Temporal lobe (tissue), 2 donors: Measurements from ENCODE around the gene BBS9. TPM values are rescaled to one million over a fixed set of nuclear protein-coding genes. Genes with fewer than 3 reads are reported as not detected.

Source experiments
- small RNA-seq: library from RNA; depleted of rRNA; stranded (forward); fragments of <200 nt; gene quantifications from one replicate; pipeline ENCODE3, GENCODE V24; 2014; ENCODE audit warnings: low replicate concordance
- total RNA-seq: library from RNA; depleted of rRNA; stranded (reverse); fragments of >200 nt; gene quantifications from one replicate; pipeline ENCODE4 v1.2.3, GENCODE V29; 2014

Gene BBS9
- total RNA-seq, 1 donor from 2014 or later, result 60.5 TPM

Small RNA genes lying within 50 kb of the gene (small RNA-seq; reads per million reads assigned to genes)
- not detected for gene AC007312.1
- gene AC074338.1, result not detected
- gene RNA5SP229, result not detected

Other genes starting within 250 kb of the BBS9 start
- gene KBTBD2, start 237.8 kb upstream of the BBS9 start, total RNA-seq, result 91.7 TPM
- gene FKBP9, start 172.1 kb upstream of the BBS9 start, total RNA-seq, result 33.9 TPM
- 67.1 TPM for gene NT5C3A, start 66.8 kb upstream of the BBS9 start, total RNA-seq
- gene RP9, start 20.2 kb upstream of the BBS9 start, total RNA-seq, result 5.7 TPM